Upper lobe of right lung (tissue), 1 donor: ENCODE measurements around the gene ATM. TPM values are rescaled to one million over a fixed set of nuclear protein-coding genes. Genes with fewer than 3 reads are reported as not detected.
"Not testable (repeated sequence)": the region's sequence is repeated elsewhere in the genome, so short reads cannot be mapped to it uniquely, and the experiment has no call there.

Experiments
- ATAC-seq: fragments of 200-7000 bp; cut with Tn5 transposase; one replicate; pipeline ENCODE4 v1.9.1; 2020; ENCODE audit warnings: mild to moderate bottlenecking, moderate library complexity
- DNase-seq: peaks from one replicate; pipeline ENCODE4 v3.0.0-alpha.2; 2020
- H3K27ac ChIP-seq: fragments of 200-600 bp; one replicate; pipeline ENCODE4 v1.8.0; 2022
- H3K27me3 ChIP-seq: fragments of 200-600 bp; one replicate; pipeline ENCODE4 v1.8.0; 2022; ENCODE audit warnings: mild to moderate bottlenecking
- H3K36me3 ChIP-seq: fragments of 200-600 bp; one replicate; pipeline ENCODE4 v1.8.0; 2022
- H3K4me1 ChIP-seq: fragments of 200-600 bp; one replicate; pipeline ENCODE4 v1.8.0; 2022
- H3K4me3 ChIP-seq: fragments of 200-600 bp; one replicate; pipeline ENCODE4 v1.8.0; 2022; ENCODE audit warnings: mild to moderate bottlenecking
- H3K9me3 ChIP-seq: fragments of 200-600 bp; one replicate; pipeline ENCODE4 v1.8.0; 2022
- CTCF ChIP-seq: fragments of 200-600 bp; IDR thresholded peaks from one replicate; pipeline ENCODE4 v1.8.0; 2022; ENCODE audit warnings: antibody characterized with exemption
- intact Hi-C: fragments of 100-400 bp; cut with DNase I; formaldehyde crosslinking; loops from one replicate; pipeline ENCODE4 v1.11.0; 2022
- total RNA-seq: library from RNA; stranded (reverse); fragmentation: NEBNext Ultra II Directional; extraction: Animal tissue kit (Norgen Biotek cat#: 25700); gene quantifications from one replicate; pipeline ENCODE4 v1.2.1, GENCODE V29; 2021
- donor health status: DM: no; HTN: yes; CAD: no; lungs with severe emphysema.

Gene ATM
- total RNA-seq, 1 donor from 2014 or later: 74.0 TPM

- Histone ChIP-seq H3K9me3 (no peaks in the 10 kb centered on the region), H3K4me3 (no peak overlapping the region), H3K4me1 (no peaks in the 10 kb centered on the region), H3K27me3 (no peaks in the 10 kb centered on the region), H3K36me3 (peaks cover 23% of the 10 kb centered on the region), H3K27ac (no peak overlapping the region)
- intact Hi-C loops: no loop called here
- ATAC-seq (no peak), DNase-seq (no peak)
- TF ChIP-seq CTCF: no peak
Measured at GRCh38 chr11:108364159-108364558, 141.3 kb downstream of the ATM start.

- no peaks in the 10 kb centered on the region for H3K27me3 ChIP-seq
- no peaks in the 10 kb centered on the region for H3K9me3 ChIP-seq
- intact Hi-C loops: no loop called here
- DNase-seq (no peak), ATAC-seq (no peak)
- no peaks in the 10 kb centered on the region for H3K4me1 ChIP-seq
- TF ChIP-seq CTCF: no peak
- H3K36me3 ChIP-seq: peaks cover 23% of the 10 kb centered on the region
- H3K4me3 ChIP-seq: no peak overlapping the region
- no peak overlapping the region for H3K27ac ChIP-seq
Measured at GRCh38 chr11:108368134-108368533, 145.3 kb downstream of the ATM start.

- H3K27ac ChIP-seq: no peak overlapping the region
- intact Hi-C loops: no loop called here
- H3K36me3 ChIP-seq: peaks cover 23% of the 10 kb centered on the region
- H3K9me3 ChIP-seq: no peaks in the 10 kb centered on the region
- no peaks in the 10 kb centered on the region for H3K27me3 ChIP-seq
- ATAC-seq: no peak
- no peaks in the 10 kb centered on the region for H3K4me1 ChIP-seq
- H3K4me3 ChIP-seq: no peak overlapping the region
- no peak for TF ChIP-seq CTCF
- DNase-seq: no peak
Measured at GRCh38 chr11:108369064-108369463, 146.2 kb downstream of the ATM start.

GRCh38 chr11:108370315-108370714 lies 147.4 kb downstream of the ATM start:
- intact Hi-C loops: no loop called here
- H3K27ac ChIP-seq: no peak overlapping the region
- ATAC-seq (no peak), DNase-seq (no peak)
- H3K4me3 ChIP-seq: no peak overlapping the region
- H3K4me1 ChIP-seq: no peaks in the 10 kb centered on the region
- TF ChIP-seq CTCF: no peak
- H3K9me3 ChIP-seq: no peaks in the 10 kb centered on the region
- no peaks in the 10 kb centered on the region for H3K27me3 ChIP-seq
- peaks cover 15% of the 10 kb centered on the region for H3K36me3 ChIP-seq

GRCh38 chr11:108370990-108371389 lies 148.1 kb downstream of the ATM start:
- DNase-seq: no peak
- Histone ChIP-seq H3K36me3 (peaks cover 8% of the 10 kb centered on the region), H3K27ac (no peak overlapping the region), H3K4me3 (no peak overlapping the region), H3K9me3 (no peaks in the 10 kb centered on the region), H3K27me3 (no peaks in the 10 kb centered on the region), H3K4me1 (no peaks in the 10 kb centered on the region)
- no peak for ATAC-seq
- no peak for TF ChIP-seq CTCF
- intact Hi-C loops: no loop called here

GRCh38 chr11:108373505-108373904 lies 150.6 kb downstream of the ATM start:
- intact Hi-C loops, H3K4me1 ChIP-seq, H3K27me3 ChIP-seq, H3K4me3 ChIP-seq, DNase-seq, H3K27ac ChIP-seq, H3K36me3 ChIP-seq, H3K9me3 ChIP-seq, ATAC-seq: not testable (repeated sequence)
